Measurements from ENCODE around the gene ZSCAN22. TPM values are rescaled to one million over a fixed set of nuclear protein-coding genes. Genes with fewer than 3 reads are reported as not detected.

The ZSCAN22 gene
- total and polyA plus RNA-seq, 2 of the 4 experiments (the other 2 are of a cell fraction) = 2.2 to 2.5 TPM

DNA sequence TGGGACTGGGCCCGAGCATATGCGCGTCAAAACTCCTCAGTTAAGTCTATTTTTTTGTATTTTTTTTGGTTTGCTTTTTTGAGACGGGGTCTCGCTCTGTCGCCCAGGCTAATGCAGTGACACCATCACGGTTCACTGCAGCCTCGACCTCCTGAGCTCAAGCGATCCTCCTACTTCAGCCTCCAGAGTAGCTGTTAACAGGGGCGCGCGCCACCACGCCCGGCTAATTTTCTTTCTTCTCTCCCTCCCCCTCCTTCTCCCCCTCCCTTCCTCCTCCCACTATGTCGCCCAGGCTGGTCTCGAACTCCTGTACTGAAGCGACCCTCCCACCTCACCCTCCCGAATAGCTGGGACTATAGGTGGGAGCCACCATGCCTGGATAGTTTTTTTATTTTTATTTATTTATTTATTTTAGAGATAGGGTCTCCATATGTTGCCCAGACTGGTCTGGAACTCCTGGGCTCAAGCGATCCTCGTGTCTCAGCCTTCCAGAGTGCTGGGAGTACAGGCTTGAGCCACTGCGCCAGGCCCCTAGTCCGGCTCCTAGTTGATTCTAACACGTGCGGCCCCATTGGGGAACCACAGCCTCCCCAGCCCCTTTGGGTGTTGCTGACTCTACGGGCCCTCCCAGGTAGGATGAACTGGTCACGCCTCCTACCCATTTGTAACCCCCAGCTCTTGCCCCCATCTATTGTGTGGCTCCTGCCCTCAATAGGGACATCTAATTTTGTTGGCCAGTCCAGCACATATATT, 54.8 kb downstream of the ZSCAN22 start (continued):
- no peak for TF ChIP-seq SMC3 (IDR thresholded peaks at IDR 0.05; ENCODE audit: low read depth, low read length)
- no peak for TF ChIP-seq FOS (IDR thresholded peaks at IDR 0.05; ENCODE audit: low read depth, low read length)
- TF ChIP-seq RFX5 (IDR thresholded peaks at IDR 0.05; ENCODE audit: low read depth, low read length) = no peak
- TF ChIP-seq CHD1 (IDR thresholded peaks at IDR 0.05; ENCODE audit: low read depth, low read length) = no peak
- TF ChIP-seq, protein P1, sequence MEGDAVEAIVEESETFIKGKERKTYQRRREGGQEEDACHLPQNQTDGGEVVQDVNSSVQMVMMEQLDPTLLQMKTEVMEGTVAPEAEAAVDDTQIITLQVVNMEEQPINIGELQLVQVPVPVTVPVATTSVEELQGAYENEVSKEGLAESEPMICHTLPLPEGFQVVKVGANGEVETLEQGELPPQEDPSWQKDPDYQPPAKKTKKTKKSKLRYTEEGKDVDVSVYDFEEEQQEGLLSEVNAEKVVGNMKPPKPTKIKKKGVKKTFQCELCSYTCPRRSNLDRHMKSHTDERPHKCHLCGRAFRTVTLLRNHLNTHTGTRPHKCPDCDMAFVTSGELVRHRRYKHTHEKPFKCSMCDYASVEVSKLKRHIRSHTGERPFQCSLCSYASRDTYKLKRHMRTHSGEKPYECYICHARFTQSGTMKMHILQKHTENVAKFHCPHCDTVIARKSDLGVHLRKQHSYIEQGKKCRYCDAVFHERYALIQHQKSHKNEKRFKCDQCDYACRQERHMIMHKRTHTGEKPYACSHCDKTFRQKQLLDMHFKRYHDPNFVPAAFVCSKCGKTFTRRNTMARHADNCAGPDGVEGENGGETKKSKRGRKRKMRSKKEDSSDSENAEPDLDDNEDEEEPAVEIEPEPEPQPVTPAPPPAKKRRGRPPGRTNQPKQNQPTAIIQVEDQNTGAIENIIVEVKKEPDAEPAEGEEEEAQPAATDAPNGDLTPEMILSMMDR (conservative IDR thresholded peaks at IDR 0.05; ENCODE audit: low read depth, low read length) = no peak
- TF ChIP-seq BHLHE40 (IDR thresholded peaks at IDR 0.05; ENCODE audit: low read depth, low read length) = no peak
